Mononuclear cell (primary cell): ENCODE results near the gene SLC22A7. TPM values are rescaled to one million over a fixed set of nuclear protein-coding genes. Genes with fewer than 3 reads are reported as not detected.
"Not testable (repeated sequence)": the region's sequence is repeated elsewhere in the genome, so short reads cannot be mapped to it uniquely, and the experiment has no call there.

ENCODE experiments used
- H3K27me3 ChIP-seq: 2 replicates; pipeline ENCODE4 v1.6.0; 2011; ENCODE audit warnings: low read length, control low read depth; ENCODE audit not compliant: insufficient read depth
- H3K4me1 ChIP-seq: 2 replicates; pipeline ENCODE4 v1.5.1; 2011; ENCODE audit warnings: mild to moderate bottlenecking, low read length, control low read depth; ENCODE audit not compliant: insufficient read depth
- H3K4me3 ChIP-seq: 2 replicates; pipeline ENCODE4 v1.5.1; 2011; ENCODE audit warnings: mild to moderate bottlenecking, low read length, moderate library complexity
- H3K9me3 ChIP-seq: 2 replicates; pipeline ENCODE4 v1.5.1; 2011; ENCODE audit warnings: low read depth, mild to moderate bottlenecking, control low read depth, low read length
- total RNA-seq: library from RNA; depleted of rRNA; stranded (reverse); fragments of >200 nt; gene quantifications from one replicate; pipeline ENCODE4 v1.2.3, GENCODE V29; 2012

SLC22A7 gene
- total RNA-seq, 1 donor, result not detected

- Histone ChIP-seq H3K4me3 (no peak overlapping the region), H3K27me3 (no peaks in the 10 kb centered on the region), H3K9me3 (no peaks in the 10 kb centered on the region), H3K4me1 (peaks cover 71% of the 10 kb centered on the region)
Observed at GRCh38 chr6:43310624-43311023, 12.6 kb downstream of the SLC22A7 start.

- Histone ChIP-seq H3K27me3 (no peaks in the 10 kb centered on the region), H3K4me1 (peaks cover 80% of the 10 kb centered on the region), H3K9me3 (no peaks in the 10 kb centered on the region), H3K4me3 (no peak overlapping the region)
Observed at GRCh38 chr6:43311666-43312065, 13.6 kb downstream of the SLC22A7 start.

- Histone ChIP-seq H3K4me3 (no peak overlapping the region), H3K4me1 (peaks cover 83% of the 10 kb centered on the region), H3K27me3 (no peaks in the 10 kb centered on the region), H3K9me3 (no peaks in the 10 kb centered on the region)
Observed at GRCh38 chr6:43313813-43314212, 15.8 kb downstream of the SLC22A7 start.

- Histone ChIP-seq H3K4me1 (peaks cover 45% of the 10 kb centered on the region), H3K4me3 (no peak overlapping the region), H3K27me3 (no peaks in the 10 kb centered on the region), H3K9me3 (no peaks in the 10 kb centered on the region)
Observed at GRCh38 chr6:43318011-43318410, 20.0 kb downstream of the SLC22A7 start.

GRCh38 chr6:43325876-43326275 is 27.8 kb downstream of the SLC22A7 start:
- Histone ChIP-seq H3K4me1 (peaks cover 18% of the 10 kb centered on the region), H3K27me3 (no peaks in the 10 kb centered on the region), H3K4me3 (no peak overlapping the region), H3K9me3 (no peaks in the 10 kb centered on the region)

- Histone ChIP-seq H3K9me3 (no peaks in the 10 kb centered on the region), H3K4me3 (no peak overlapping the region), H3K27me3 (no peaks in the 10 kb centered on the region), H3K4me1 (peaks cover 36% of the 10 kb centered on the region)
Observed at GRCh38 chr6:43328528-43328927, 30.5 kb downstream of the SLC22A7 start.

GRCh38 chr6:43331470-43331869 is 33.4 kb downstream of the SLC22A7 start:
- no peak overlapping the region for H3K4me3 ChIP-seq
- H3K9me3 ChIP-seq, result no peaks in the 10 kb centered on the region
- H3K27me3 ChIP-seq, result no peaks in the 10 kb centered on the region
- peaks cover 33% of the 10 kb centered on the region for H3K4me1 ChIP-seq

- no peaks in the 10 kb centered on the region for H3K9me3 ChIP-seq
- no peak overlapping the region for H3K4me3 ChIP-seq
- H3K4me1 ChIP-seq, result peaks cover 33% of the 10 kb centered on the region
- no peaks in the 10 kb centered on the region for H3K27me3 ChIP-seq
Observed at GRCh38 chr6:43331891-43332290, 33.8 kb downstream of the SLC22A7 start.

GRCh38 chr6:43334466-43335095 is 36.5 kb downstream of the SLC22A7 start:
- Histone ChIP-seq H3K4me1 (peaks cover 38% of the 10 kb centered on the region), H3K4me3 (no peak overlapping the region), H3K27me3 (no peaks in the 10 kb centered on the region), H3K9me3 (no peaks in the 10 kb centered on the region)

GRCh38 chr6:43335469-43335868 is 37.4 kb downstream of the SLC22A7 start:
- Histone ChIP-seq H3K27me3 (no peaks in the 10 kb centered on the region), H3K9me3 (no peaks in the 10 kb centered on the region), H3K4me3 (no peak overlapping the region), H3K4me1 (peaks cover 38% of the 10 kb centered on the region)

- no peaks in the 10 kb centered on the region for H3K27me3 ChIP-seq
- H3K4me3 ChIP-seq, result no peak overlapping the region
- peaks cover 31% of the 10 kb centered on the region for H3K4me1 ChIP-seq
- H3K9me3 ChIP-seq, result no peaks in the 10 kb centered on the region
Observed at GRCh38 chr6:43336382-43336781, 38.3 kb downstream of the SLC22A7 start.

GRCh38 chr6:43338243-43338642 is 40.2 kb downstream of the SLC22A7 start:
- Histone ChIP-seq H3K9me3 (no peaks in the 10 kb centered on the region), H3K4me3 (no peak overlapping the region)

GRCh38 chr6:43339168-43339567 is 41.1 kb downstream of the SLC22A7 start:
- no peak overlapping the region for H3K4me3 ChIP-seq
- H3K9me3 ChIP-seq, result no peaks in the 10 kb centered on the region
- H3K4me1 ChIP-seq, result peaks cover 15% of the 10 kb centered on the region
- H3K27me3 ChIP-seq, result no peaks in the 10 kb centered on the region

More at GRCh38 chr6:43338243-43338642, 40.2 kb downstream of the SLC22A7 start:
- Histone ChIP-seq H3K4me1 (peaks cover 16% of the 10 kb centered on the region), H3K27me3 (no peaks in the 10 kb centered on the region)

- H3K4me1 ChIP-seq, H3K9me3 ChIP-seq, H3K27me3 ChIP-seq, H3K4me3 ChIP-seq: not testable (repeated sequence)
Observed at GRCh38 chr6:43346243-43346642, 48.2 kb downstream of the SLC22A7 start.

- no peak overlapping the region for H3K4me3 ChIP-seq
- no peaks in the 10 kb centered on the region for H3K27me3 ChIP-seq
- no peaks in the 10 kb centered on the region for H3K4me1 ChIP-seq
- no peaks in the 10 kb centered on the region for H3K9me3 ChIP-seq
Observed at GRCh38 chr6:43347021-43347420, 49.0 kb downstream of the SLC22A7 start.

GRCh38 chr6:43347444-43347843 is 49.4 kb downstream of the SLC22A7 start:
- no peaks in the 10 kb centered on the region for H3K4me1 ChIP-seq
- no peaks in the 10 kb centered on the region for H3K9me3 ChIP-seq
- H3K27me3 ChIP-seq, result no peaks in the 10 kb centered on the region
- H3K4me3 ChIP-seq, result no peak overlapping the region
